Measurements from ENCODE around the gene MYT1. TPM values are rescaled to one million over a fixed set of nuclear protein-coding genes. Genes with fewer than 3 reads are reported as not detected.

Gene MYT1
- total RNA-seq, 2 donors from 2014 or later = 0.19 to 0.22 TPM

DNA sequence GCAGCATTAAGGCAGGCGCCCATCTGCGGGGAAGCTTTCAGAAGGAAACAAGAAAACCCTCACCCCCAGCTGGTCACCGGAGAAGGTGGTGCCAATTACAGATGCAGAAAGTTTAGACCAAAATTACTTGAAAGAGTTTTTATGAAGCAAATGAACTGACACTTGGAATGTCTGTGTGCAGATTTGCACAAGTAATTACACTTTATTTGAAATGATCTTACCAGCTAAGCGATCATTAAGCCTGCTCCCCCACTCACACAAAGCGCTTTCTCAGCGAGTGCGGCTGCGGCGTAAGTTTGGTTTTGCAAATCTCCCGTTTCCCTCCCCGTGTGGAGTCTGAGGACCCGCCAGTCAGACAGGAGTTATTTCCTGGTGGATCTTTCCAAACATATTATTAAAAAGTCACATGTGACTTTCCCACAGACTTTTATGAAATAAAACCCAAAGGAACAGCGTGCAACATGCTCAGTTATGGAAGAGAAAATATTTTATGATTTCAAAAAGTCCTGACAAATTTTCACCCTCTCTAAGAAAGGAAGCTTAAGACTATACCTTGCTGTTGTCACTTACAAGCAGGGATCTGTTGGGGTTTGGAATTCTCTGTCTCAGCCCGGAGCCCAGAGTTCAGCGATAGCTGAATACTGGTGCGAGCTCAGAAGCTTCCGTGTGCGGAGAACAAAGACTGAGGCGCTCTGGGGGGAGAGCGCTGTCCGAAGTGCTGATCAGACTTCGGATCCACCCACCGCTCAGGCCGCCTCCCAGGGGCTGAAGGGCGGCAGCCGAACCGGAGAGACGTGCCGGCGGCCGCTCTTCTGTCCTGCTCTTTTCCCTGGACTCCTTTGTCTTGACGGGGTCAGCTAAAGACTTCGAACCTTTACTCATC is 2.7 kb upstream of the MYT1 start:
- no peaks in the 10 kb centered on the region for H3K4me1 ChIP-seq
- H3K36me3 ChIP-seq = no peaks in the 10 kb centered on the region
- no peak for TF ChIP-seq CTCF (IDR thresholded peaks at IDR 0.05)
- no peaks in the 10 kb centered on the region for H3K9me3 ChIP-seq
- peaks cover 14% of the 10 kb centered on the region for H3K27me3 ChIP-seq
- intact Hi-C loops (cut with DNase I) = loop anchor here (10.0 kb wide), 1 partner anchor 1137 kb away; no protein-coding TSS in a partner anchor
- no peak overlapping the region for H3K4me3 ChIP-seq
- no peak overlapping the region for H3K9ac ChIP-seq (ENCODE audit: low read depth in 2 of 2, low read length in 2 of 2)
- no peak overlapping the region for H3K27ac ChIP-seq
- DNase-seq = peak; percentile 25

- Histone ChIP-seq H3K27ac (no peak overlapping the region), H3K4me1 (no peaks in the 10 kb centered on the region), H3K4me3 (no peak overlapping the region), H3K9ac (ENCODE audit: low read depth in 2 of 2, low read length in 2 of 2) (no peak overlapping the region), H3K27me3 (peaks cover 14% of the 10 kb centered on the region), H3K9me3 (no peaks in the 10 kb centered on the region), H3K36me3 (no peaks in the 10 kb centered on the region)
- no peak for DNase-seq
- no peak for TF ChIP-seq CTCF (IDR thresholded peaks at IDR 0.05)
- intact Hi-C loops (cut with DNase I) = loop anchor here (10.0 kb wide), 1 partner anchor 1138 kb away; no protein-coding TSS in a partner anchor
Measured at GRCh38 chr20:64162239-64162910, 1.9 kb upstream of the MYT1 start.

DNA sequence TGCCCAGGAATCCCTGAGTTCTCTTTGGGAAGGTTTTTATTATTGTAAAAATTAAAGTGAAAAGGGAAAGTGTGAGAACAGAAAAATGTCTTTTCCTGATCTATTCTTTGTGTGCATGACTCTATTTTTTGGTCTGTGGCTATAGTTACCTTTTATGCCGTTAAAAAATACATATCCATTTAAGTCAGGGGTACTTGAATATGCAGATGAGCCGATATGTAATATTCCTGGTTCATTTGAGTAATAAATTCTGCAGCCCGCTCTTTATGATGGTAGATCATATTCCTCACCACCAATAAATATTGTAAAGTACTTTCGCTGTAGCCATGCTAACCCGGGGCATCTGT is 503 bp upstream of the MYT1 start:
- no peak for TF ChIP-seq CTCF (IDR thresholded peaks at IDR 0.05)
- H3K9ac ChIP-seq (ENCODE audit: low read depth in 2 of 2, low read length in 2 of 2) = no peak overlapping the region
- H3K27me3 ChIP-seq = peaks cover 14% of the 10 kb centered on the region
- no peaks in the 10 kb centered on the region for H3K9me3 ChIP-seq
- H3K27ac ChIP-seq = no peak overlapping the region
- no peak overlapping the region for H3K4me3 ChIP-seq
- H3K36me3 ChIP-seq = no peaks in the 10 kb centered on the region
- no peaks in the 10 kb centered on the region for H3K4me1 ChIP-seq
- DNase-seq = no peak
- intact Hi-C loops (cut with DNase I) = loop anchor here (10.0 kb wide), 1 partner anchor 1139 kb away; no protein-coding TSS in a partner anchor

DNA sequence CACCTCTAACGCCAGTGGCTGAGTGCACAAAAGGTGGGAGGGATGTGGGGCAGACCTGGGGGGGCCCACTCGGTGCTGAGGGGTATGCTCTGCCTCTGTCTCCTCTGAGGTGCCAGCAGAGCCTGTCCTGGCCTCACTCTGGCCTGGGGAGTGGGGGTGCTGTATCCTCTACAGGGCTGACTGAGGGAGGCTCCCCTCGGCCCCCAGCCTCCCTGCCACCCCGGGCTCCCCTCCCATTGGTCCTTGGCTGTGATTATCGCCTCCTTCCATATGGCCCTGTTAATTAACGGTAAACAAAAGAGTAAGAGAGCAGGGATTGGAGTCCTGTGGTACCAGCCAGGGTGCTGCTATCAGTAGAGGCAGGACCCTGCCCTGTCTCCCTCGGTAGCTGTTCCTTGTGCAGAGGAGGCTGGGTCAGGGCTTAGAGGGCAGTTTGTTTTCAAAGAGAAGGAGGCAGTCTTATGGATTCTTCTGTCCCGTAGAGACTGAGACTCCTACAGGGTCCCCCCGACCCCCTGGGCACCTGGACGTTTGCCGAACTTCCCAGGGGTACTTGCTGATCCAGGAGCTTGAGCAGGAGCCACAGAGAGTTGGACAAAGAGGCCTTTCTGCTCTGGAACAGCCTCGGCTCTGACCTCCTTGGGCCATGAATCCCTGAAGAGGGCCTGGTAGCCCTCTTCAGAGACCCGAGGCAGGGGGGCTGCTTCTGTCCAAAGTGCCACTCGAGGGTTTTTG is 1.8 kb downstream of the MYT1 start:
- no peak overlapping the region for H3K27ac ChIP-seq
- H3K4me3 ChIP-seq = no peak overlapping the region
- H3K9me3 ChIP-seq = no peaks in the 10 kb centered on the region
- no peak overlapping the region for H3K9ac ChIP-seq (ENCODE audit: low read depth in 2 of 2, low read length in 2 of 2)
- H3K27me3 ChIP-seq = peaks cover 4% of the 10 kb centered on the region
- no peaks in the 10 kb centered on the region for H3K4me1 ChIP-seq
- DNase-seq = no peak
- H3K36me3 ChIP-seq = no peaks in the 10 kb centered on the region
- TF ChIP-seq CTCF (IDR thresholded peaks at IDR 0.05) = no peak
- intact Hi-C loops (cut with DNase I) = loop anchor here (10.0 kb wide), 1 partner anchor 1141 kb away; no protein-coding TSS in a partner anchor

Data from colonic mucosa (tissue), 4 donors.